ENCODE results near the gene KLK1.
A peak's percentile ranks its signal among the peaks of the same experiment; 100 is the strongest.

The KLK1 gene

DNA sequence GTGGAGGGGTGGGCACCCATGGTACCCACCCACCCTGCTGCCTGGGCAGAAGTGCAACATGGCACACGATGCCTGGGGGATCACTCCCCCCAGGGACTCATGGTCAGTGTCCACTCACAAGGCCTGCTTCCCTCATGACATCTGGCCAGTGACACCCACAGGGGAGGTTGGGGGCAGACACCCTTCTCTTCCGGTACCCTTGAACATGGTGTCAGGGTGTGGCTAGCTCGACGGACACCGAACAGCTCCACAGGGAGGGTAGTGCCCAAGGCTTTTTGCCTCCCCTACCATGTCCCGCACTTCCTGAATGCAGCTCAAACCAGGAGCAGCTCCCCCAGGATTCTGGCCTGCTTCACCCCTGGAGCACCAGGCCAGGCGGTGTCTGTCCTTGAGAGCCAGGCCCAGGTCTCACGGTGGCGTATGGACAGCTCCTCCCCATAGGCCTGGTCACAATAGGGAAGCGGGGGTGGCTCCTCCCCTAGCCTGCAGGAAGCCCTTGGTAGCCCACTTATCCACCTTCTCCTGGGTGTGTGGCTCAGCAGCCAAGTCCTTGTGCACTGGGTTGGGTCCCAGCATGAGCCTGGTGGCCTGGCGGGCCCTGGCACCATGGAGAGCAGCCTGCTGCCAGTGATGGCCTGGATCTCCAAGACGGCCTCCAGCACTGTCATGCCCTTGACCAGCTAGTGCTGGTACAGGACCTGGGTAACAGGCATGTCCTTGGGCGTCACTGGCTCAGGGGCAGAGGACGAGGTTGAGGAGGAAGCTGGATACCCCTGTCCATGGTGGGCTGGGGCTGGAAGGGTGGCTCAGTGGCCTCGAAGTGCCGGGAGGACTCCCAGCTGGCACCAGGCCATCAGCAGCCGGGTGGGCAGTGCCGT lies 25.6 kb downstream of the KLK1 start:
- H3K4me3 ChIP-seq (replicated peaks; ENCODE audit: low read depth, low read length), result no peak overlapping the region
- DNase-seq (ENCODE audit: extremely low read depth, low read depth), result no peak
- TF ChIP-seq, protein P1, sequence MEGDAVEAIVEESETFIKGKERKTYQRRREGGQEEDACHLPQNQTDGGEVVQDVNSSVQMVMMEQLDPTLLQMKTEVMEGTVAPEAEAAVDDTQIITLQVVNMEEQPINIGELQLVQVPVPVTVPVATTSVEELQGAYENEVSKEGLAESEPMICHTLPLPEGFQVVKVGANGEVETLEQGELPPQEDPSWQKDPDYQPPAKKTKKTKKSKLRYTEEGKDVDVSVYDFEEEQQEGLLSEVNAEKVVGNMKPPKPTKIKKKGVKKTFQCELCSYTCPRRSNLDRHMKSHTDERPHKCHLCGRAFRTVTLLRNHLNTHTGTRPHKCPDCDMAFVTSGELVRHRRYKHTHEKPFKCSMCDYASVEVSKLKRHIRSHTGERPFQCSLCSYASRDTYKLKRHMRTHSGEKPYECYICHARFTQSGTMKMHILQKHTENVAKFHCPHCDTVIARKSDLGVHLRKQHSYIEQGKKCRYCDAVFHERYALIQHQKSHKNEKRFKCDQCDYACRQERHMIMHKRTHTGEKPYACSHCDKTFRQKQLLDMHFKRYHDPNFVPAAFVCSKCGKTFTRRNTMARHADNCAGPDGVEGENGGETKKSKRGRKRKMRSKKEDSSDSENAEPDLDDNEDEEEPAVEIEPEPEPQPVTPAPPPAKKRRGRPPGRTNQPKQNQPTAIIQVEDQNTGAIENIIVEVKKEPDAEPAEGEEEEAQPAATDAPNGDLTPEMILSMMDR (IDR thresholded peaks at IDR 0.05; ENCODE audit: low read depth, low read length, missing control alignments), result no peak

DNA sequence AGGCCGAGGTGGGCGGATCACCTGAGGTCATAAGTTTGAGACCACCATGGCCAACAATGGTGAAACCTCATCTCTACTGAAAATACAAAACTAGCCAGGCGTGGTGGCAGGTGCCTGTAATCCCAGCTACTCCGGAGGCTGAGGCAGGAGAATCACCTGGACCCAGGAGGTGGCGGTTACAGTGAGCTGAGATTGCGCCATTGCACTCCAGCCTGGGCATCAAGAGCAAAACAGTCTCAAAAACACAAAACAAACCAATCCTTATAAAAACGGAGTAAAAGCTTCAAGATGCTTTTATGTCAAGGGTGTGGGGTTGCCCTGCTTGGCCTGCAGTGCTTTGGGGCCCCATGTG lies 26.2 kb downstream of the KLK1 start:
- DNase-seq (ENCODE audit: extremely low read depth, low read depth), result no peak
- TF ChIP-seq, protein P1 (IDR thresholded peaks at IDR 0.05; ENCODE audit: low read depth, low read length, missing control alignments), result no peak
- no peak overlapping the region for H3K4me3 ChIP-seq (replicated peaks; ENCODE audit: low read depth, low read length)

GRCh38 chr19:50796634-50797428 lies 26.8 kb downstream of the KLK1 start:
- H3K4me3 ChIP-seq (replicated peaks; ENCODE audit: low read depth, low read length), result no peak overlapping the region
- TF ChIP-seq, protein P1 (IDR thresholded peaks at IDR 0.05; ENCODE audit: low read depth, low read length, missing control alignments), result no peak
- DNase-seq (ENCODE audit: extremely low read depth, low read depth), result no peak

GRCh38 chr19:50796128-50796633 lies 27.4 kb downstream of the KLK1 start:
- H3K4me3 ChIP-seq (replicated peaks; ENCODE audit: low read depth, low read length), result no peak overlapping the region
- TF ChIP-seq, protein P1 (IDR thresholded peaks at IDR 0.05; ENCODE audit: low read depth, low read length, missing control alignments), result peak; percentile 7
- DNase-seq (ENCODE audit: extremely low read depth, low read depth), result no peak

DNA sequence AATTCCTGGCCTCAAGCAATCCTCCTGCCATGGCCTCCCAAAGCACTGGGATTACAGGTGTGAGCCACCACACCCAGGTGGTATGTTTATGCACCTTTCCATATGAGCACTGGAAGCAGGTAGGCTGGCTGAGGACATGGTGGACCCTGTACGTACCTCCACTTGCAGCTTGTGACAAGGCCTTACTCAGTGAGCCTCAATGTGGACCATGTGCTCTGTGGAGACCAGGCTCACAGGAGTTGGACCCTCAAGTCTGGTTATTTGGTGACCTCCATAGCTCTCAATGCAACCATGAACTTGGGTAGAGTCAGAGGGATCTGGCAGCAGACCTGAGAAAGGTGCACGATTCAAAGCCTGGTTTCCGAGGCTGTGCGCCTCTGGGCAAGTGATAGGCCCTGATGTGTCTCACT lies 27.9 kb downstream of the KLK1 start:
- no peak for DNase-seq (ENCODE audit: extremely low read depth, low read depth)
- TF ChIP-seq, protein P1 (IDR thresholded peaks at IDR 0.05; ENCODE audit: low read depth, low read length, missing control alignments), result no peak
- H3K4me3 ChIP-seq (replicated peaks; ENCODE audit: low read depth, low read length), result no peak overlapping the region

DNA sequence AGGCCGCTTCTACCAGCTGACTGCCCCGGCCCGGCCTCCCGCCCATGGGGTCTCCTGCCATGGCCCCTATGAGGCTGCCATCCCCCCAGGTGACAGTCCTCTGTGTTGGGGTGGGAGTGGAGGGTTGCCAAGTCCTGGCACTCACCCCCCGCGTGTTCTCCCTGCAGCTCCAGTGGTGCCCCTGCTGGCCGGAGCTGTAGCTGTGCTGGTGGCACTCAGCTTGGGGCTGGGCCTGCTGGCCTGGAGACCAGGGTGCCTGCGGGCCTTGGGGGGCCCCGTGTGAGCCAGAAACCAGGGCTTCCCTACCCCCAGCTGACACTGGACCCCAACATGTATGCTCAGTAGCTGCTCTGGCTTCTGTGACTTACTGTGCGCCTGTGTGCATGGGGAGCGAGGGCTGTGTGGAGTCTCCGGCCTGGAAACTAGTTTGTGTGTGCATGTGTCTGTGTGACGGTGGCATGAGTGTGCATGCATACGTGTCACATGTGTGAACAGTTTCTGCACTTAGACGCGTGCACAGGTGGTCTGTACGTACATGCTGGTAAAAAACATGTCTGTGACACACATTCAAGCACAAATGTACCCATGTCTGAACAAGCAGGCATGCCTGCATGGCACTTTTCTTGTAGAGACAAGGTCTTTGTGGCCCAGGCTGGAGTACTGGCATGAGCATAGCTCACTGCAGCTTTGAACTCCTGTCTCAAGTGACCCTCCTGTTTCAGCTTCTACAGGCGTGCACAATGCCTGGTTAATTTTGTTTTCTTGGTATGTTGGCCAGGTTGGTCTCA lies 28.5 kb downstream of the KLK1 start:
- no peak overlapping the region for H3K4me3 ChIP-seq (replicated peaks; ENCODE audit: low read depth, low read length)
- TF ChIP-seq, protein P1 (IDR thresholded peaks at IDR 0.05; ENCODE audit: low read depth, low read length, missing control alignments), result peak; percentile 32
- DNase-seq (ENCODE audit: extremely low read depth, low read depth), result peak; percentile 15
